ENCODE results near the gene MNT.

MNT gene

GRCh38 chr17:2364763-2365116 lies 36.1 kb downstream of the MNT start:
- DNase-seq (ENCODE audit: low read depth in 2 of 3, low spot score in 2 of 3): no peak

DNA sequence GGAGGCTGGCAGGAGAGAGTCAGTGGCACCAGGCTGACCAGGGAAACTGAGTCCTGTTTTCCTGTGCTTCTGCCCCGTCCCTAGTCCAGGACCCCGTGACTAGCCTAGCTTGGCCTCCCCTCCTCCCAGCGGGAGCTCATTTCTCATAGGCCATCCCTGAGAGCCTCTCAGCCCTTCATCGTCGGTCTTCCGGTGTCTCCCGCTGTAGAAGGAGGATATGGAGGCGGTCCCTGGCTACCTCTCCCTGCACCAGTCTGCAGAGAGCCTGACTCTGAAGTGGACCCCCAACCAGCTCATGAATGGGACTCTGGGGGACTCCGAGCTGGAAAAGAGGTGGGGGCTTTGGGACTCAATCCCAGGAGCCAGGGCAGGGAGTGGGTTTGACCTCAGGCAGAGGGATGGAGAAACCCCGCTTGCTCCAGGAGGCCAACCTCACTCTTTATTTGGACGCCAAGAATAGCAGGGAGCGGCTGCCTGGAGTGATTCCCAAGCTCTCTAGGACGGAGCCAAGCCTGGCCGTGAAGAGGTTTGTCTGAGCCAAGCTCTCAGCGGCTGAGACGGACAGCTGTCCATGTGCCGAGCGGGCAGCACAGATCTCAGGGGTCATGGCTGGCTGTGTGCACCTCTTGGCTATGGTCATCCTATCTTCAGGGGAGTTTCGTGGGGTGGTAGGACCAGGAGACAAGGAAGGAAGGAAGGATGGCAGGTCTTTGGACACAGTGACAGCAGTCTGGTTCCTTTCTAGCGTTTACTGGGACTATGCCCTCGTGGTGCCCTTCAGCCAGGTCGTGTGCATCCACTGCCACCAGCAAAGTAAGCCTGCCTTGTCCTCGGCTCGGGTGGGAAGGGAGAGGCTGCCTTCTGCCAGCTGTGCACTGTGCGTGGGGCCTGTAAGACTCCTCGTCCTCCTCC lies 36.8 kb downstream of the MNT start:
- no peak for DNase-seq (ENCODE audit: low read depth in 2 of 3, low spot score in 2 of 3)

- DNase-seq (ENCODE audit: low read depth in 2 of 3, low spot score in 2 of 3): no peak
Observed at GRCh38 chr17:2363318-2363717, 37.5 kb downstream of the MNT start.

GRCh38 chr17:2362881-2363280 lies 38.0 kb downstream of the MNT start:
- no peak for DNase-seq (ENCODE audit: low read depth in 2 of 3, low spot score in 2 of 3)

DNA sequence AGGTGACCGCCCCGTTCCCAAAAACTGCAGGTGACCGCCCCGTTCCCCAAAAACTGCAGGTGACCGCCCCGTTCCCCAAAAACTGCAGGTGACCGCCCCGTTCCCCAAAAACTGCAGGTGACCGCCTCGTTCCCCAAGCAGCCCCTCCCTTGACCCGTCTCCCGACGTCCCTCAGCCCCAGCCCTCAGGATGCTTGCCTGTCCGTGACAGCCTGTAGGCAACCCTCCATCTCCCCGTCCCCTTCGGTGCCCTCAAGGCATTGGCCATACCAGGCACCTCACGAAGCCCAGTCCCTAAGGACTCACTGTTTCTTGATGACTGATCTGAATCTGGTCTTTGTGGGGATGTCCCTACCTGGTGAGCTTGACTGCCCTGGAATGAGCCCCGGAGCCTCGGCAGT lies 38.4 kb downstream of the MNT start:
- no peak for DNase-seq (ENCODE audit: low read depth in 2 of 3, low spot score in 2 of 3)

DNA sequence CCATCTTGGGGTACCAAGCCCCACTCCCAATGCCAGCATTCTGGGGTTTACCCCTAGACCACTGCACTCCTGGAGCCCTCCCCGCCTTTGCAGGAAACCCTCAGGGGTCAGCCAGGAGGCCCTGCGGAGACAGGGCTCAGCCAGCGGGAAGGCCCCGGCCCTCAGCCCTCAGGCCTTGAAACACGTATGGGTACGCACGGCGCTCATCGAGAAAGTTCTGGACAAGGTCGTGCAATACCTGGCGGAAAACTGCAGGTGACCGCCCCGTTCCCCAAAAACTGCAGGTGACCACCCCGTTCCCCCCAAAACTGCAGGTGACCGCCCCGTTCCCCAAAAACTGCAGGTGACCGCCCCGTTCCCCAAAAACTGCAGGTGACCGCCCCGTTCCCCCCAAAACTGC lies 38.8 kb downstream of the MNT start:
- no peak for DNase-seq (ENCODE audit: low read depth in 2 of 3, low spot score in 2 of 3)

- DNase-seq (ENCODE audit: low read depth in 2 of 3, low spot score in 2 of 3): no peak
Observed at GRCh38 chr17:2361010-2361760, 39.7 kb downstream of the MNT start.

- DNase-seq (ENCODE audit: low read depth in 2 of 3, low spot score in 2 of 3): no peak
Observed at GRCh38 chr17:2357931-2358434, 42.9 kb downstream of the MNT start.

- no peak for DNase-seq (ENCODE audit: low read depth in 2 of 3, low spot score in 2 of 3)
Observed at GRCh38 chr17:2357237-2357636, 43.6 kb downstream of the MNT start.

- DNase-seq (ENCODE audit: low read depth in 2 of 3, low spot score in 2 of 3): no peak
Observed at GRCh38 chr17:2354311-2354710, 46.5 kb downstream of the MNT start.

- DNase-seq (ENCODE audit: low read depth in 2 of 3, low spot score in 2 of 3): no peak
Observed at GRCh38 chr17:2351269-2351668, 49.6 kb downstream of the MNT start.

- no peak for DNase-seq (ENCODE audit: low read depth in 2 of 3, low spot score in 2 of 3)
Observed at GRCh38 chr17:2347805-2348685, 52.8 kb downstream of the MNT start.

DNA sequence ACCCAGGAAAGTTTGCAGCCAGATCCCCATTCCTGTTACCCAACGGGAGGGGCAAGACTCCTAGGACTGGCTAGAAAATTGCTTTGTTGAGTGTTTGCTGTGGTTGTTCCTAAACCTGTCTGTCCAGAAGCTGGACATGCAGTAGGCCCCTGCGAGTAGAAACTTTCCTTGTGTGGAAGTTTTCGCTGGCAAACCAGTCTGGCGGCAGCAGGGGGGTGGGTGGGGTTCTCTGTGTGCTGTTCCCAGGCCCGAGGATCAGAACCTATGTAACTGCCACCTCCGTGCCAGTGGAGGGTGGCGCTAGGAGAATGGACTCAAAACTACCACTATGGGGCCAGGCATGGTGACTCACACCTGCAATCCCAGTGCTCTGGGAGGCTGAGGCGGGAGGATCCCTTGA lies 54.4 kb downstream of the MNT start:
- no peak for DNase-seq (ENCODE audit: low read depth in 2 of 3, low spot score in 2 of 3)

- DNase-seq (ENCODE audit: low read depth in 2 of 3, low spot score in 2 of 3): no peak
Observed at GRCh38 chr17:2344528-2344927, 56.3 kb downstream of the MNT start.

DNA sequence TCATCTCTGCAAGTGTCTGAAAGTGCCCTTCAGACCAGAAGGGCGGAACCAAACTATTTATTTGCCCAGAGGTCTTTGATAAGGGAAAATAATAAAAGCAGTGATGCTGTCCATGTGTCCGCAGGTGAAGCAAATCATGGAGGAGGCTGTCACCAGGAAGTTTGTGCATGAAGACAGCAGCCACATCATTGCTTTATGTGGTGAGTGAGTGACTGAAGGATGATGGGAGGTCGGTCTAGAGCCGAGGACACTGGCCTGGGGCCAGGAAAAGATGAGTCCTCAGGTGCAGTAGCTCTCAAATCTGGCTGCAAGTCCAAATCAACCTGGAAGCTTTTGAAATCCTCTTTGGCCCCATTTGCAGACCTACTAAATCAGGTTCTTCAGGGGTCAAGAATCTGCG lies 57.4 kb downstream of the MNT start:
- peak in 2 of 3 experiments; percentile 22 to 27 for DNase-seq (ENCODE audit: low read depth in 2 of 3, low spot score in 2 of 3)

- DNase-seq (ENCODE audit: low read depth in 2 of 3, low spot score in 2 of 3): no peak
Observed at GRCh38 chr17:2338315-2338657, 62.6 kb downstream of the MNT start.

DNA sequence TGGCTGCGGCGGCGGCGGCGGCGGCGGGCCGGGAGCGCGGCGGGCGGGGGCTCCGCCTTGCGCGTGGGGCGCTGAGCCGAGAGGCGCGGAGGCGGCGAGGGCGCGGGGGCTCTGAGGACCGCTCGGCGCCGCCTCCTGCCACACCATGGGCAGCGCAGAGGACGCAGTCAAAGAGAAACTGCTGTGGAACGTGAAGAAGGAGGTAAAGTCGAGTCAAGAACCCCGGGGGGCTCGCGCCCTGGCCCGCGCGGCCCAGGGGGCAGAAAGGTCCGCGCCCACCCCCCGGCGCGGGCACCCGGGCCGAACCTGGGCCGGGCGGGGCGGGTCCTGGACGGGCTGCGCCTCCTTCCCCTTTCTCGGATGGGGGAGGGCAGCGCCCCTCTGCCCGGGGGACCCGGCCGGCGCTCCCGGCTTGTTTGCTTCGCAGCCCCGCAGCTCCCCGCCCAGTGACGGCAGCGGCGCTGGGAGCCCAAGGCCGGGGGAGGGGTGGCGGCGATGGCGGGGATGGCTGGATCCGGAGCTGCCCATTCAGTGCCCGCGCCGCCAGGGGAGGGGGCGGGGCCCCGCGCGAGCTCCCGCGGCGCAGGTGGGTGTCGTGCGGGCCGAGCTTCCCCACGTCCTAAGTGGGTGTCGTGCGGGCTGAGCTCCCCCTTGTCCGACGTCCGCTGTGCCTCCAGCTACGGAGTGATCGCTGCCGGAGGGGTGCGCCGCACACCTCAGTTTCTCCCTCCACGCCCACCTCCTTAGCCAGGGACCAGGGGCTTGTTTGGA lies 63.1 kb downstream of the MNT start:
- peak in 2 of 3 experiments; percentile 23 to 37 for DNase-seq (ENCODE audit: low read depth in 2 of 3, low spot score in 2 of 3)

GRCh38 chr17:2336852-2337543 lies 63.9 kb downstream of the MNT start, which contains the start of gene SGSM2:
Gene SGSM2 (plus strand): TSS chr17:2337501. CDS start chr17:2337689, 188 bp downstream.
- DNase-seq (ENCODE audit: low read depth in 2 of 3, low spot score in 2 of 3): peak in 2 of 3 experiments; percentile 40 to 41

- peak; percentile 69 to 78 (median 71) for DNase-seq (ENCODE audit: low read depth in 2 of 3, low spot score in 2 of 3)
Observed at GRCh38 chr17:2336215-2336851, 64.5 kb downstream of the MNT start, which contains the start of gene TSR1. Gene TSR1 (minus strand): TSS chr17:2336457. CDS start chr17:2336427, 30 bp downstream.

All from activated CD8-positive, alpha-beta memory T cell treated with anti-CD3 and anti-CD28 coated beads for 48 hours (primary cell).